Astrocyte (in vitro differentiated cells and primary cell): ENCODE results near the gene SHROOM2. TPM values are rescaled to one million over a fixed set of nuclear protein-coding genes. Genes with fewer than 3 reads are reported as not detected.

ENCODE experiments used
- DNase-seq: peaks from one replicate; pipeline ENCODE4 v3.0.0-alpha.2; 2010; ENCODE audit warnings: low read depth
- FAIRE-seq: peaks from 2 replicates; lab custom pipeline; 2011; peaks lifted over from hg19 to GRCh38; lab: Jason Lieb, UNC
- H2AFZ ChIP-seq: 2 replicates; pipeline ENCODE4 v1.6.0; 2012; ENCODE audit warnings: low read depth, low read length, inconsistent platforms
- H3K27ac ChIP-seq: 2 replicates; pipeline ENCODE4 v1.5.1; 2011; ENCODE audit warnings: low read depth, low read length, inconsistent platforms
- H3K27me3 ChIP-seq: 2 replicates; pipeline ENCODE4 v1.6.0; 2011; ENCODE audit warnings: low read length, inconsistent platforms; ENCODE audit not compliant: insufficient read depth
- H3K36me3 ChIP-seq: 2 replicates; pipeline ENCODE4 v1.5.1; 2011; ENCODE audit warnings: low read length, inconsistent platforms; ENCODE audit not compliant: insufficient read depth
- H3K4me1 ChIP-seq: 2 replicates; pipeline ENCODE4 v1.5.1; 2011; ENCODE audit warnings: low read length, inconsistent platforms; ENCODE audit not compliant: insufficient read depth
- H3K4me2 ChIP-seq: 2 replicates; pipeline ENCODE4 v1.6.0; 2012; ENCODE audit warnings: low read length, inconsistent platforms
- H3K4me3 ChIP-seq: 2 replicates; pipeline ENCODE4 v1.5.1; 2011; ENCODE audit warnings: low read depth, mild to moderate bottlenecking, low read length, inconsistent platforms; ENCODE audit not compliant: insufficient read depth
- H3K79me2 ChIP-seq: 2 replicates; pipeline ENCODE4 v1.6.0; 2012; ENCODE audit warnings: mild to moderate bottlenecking, low read length, inconsistent platforms; ENCODE audit not compliant: insufficient read depth
- H3K9ac ChIP-seq: 2 replicates; pipeline ENCODE4 v1.6.0; 2012; ENCODE audit warnings: mild to moderate bottlenecking, low read length, inconsistent platforms
- H3K9me3 ChIP-seq: 2 replicates; pipeline ENCODE4 v1.5.1; 2012; ENCODE audit warnings: low read depth, mild to moderate bottlenecking, low read length, inconsistent platforms; ENCODE audit not compliant: insufficient read depth
- H4K20me1 ChIP-seq: 2 replicates; pipeline ENCODE4 v1.6.0; 2012; ENCODE audit warnings: low read length, inconsistent platforms; ENCODE audit not compliant: insufficient read depth
- H3K27ac Mint-ChIP-seq: one replicate; pipeline ENCODE4 v1.8.0; 2021; ENCODE audit warnings: mild to moderate bottlenecking, mixed read lengths; ENCODE audit not compliant: unreplicated experiment
- H3K27me3 Mint-ChIP-seq: one replicate; pipeline ENCODE4 v1.8.0; 2021; ENCODE audit warnings: low read depth, mixed read lengths; ENCODE audit not compliant: unreplicated experiment
- H3K36me3 Mint-ChIP-seq: one replicate; pipeline ENCODE4 v1.8.0; 2021; ENCODE audit warnings: low read depth, mixed read lengths; ENCODE audit not compliant: unreplicated experiment
- H3K4me1 Mint-ChIP-seq: one replicate; pipeline ENCODE4 v1.8.0; 2021; ENCODE audit warnings: low read depth, mixed read lengths; ENCODE audit not compliant: unreplicated experiment
- H3K4me3 Mint-ChIP-seq: one replicate; pipeline ENCODE4 v1.8.0; 2021; ENCODE audit warnings: mild to moderate bottlenecking, moderate library complexity, mixed read lengths; ENCODE audit not compliant: unreplicated experiment
- H3K9me3 Mint-ChIP-seq: one replicate; pipeline ENCODE4 v1.8.0; 2021; ENCODE audit warnings: mild to moderate bottlenecking, mixed read lengths; ENCODE audit not compliant: unreplicated experiment
- EZH2 ChIP-seq: IDR thresholded peaks from 2 replicates; pipeline ENCODE4 v1.6.1; 2012; ENCODE audit warnings: mild to moderate bottlenecking, low read length, inconsistent platforms; ENCODE audit not compliant: insufficient read depth
- total RNA-seq: library from RNA; stranded (reverse); gene quantifications from 2 replicates; pipeline ENCODE4 v1.2.1, GENCODE V29; 2021
- TF ChIP-seq, protein P1 (sequence below): IDR thresholded peaks from 2 replicates; pipeline ENCODE4 v1.5.1; 2011; ENCODE audit warnings: low read depth, mild to moderate bottlenecking, inconsistent platforms, low read length, moderate library complexity; ENCODE audit not compliant: insufficient read depth

SHROOM2 gene
- total RNA-seq, 1 donor from 2014 or later, result 15.9 TPM

- Mint-ChIP-seq H3K36me3 (peaks cover 2% of the 10 kb centered on the region), H3K27me3 (no peaks in the 10 kb centered on the region), H3K27ac (no peak overlapping the region), H3K4me1 (peaks cover 6% of the 10 kb centered on the region), H3K4me3 (no peak overlapping the region), H3K9me3 (no peaks in the 10 kb centered on the region)
- no peaks in the 10 kb centered on the region for H3K9me3 ChIP-seq
- no peaks in the 10 kb centered on the region for H4K20me1 ChIP-seq
- no peak overlapping the region for H3K4me2 ChIP-seq
- H3K4me1 ChIP-seq, result no peaks in the 10 kb centered on the region
- FAIRE-seq, result no peak
- H3K27me3 ChIP-seq, result peaks cover 2% of the 10 kb centered on the region
- peak; percentile 28 for DNase-seq
- TF ChIP-seq EZH2, result no peak
- TF ChIP-seq, protein P1, sequence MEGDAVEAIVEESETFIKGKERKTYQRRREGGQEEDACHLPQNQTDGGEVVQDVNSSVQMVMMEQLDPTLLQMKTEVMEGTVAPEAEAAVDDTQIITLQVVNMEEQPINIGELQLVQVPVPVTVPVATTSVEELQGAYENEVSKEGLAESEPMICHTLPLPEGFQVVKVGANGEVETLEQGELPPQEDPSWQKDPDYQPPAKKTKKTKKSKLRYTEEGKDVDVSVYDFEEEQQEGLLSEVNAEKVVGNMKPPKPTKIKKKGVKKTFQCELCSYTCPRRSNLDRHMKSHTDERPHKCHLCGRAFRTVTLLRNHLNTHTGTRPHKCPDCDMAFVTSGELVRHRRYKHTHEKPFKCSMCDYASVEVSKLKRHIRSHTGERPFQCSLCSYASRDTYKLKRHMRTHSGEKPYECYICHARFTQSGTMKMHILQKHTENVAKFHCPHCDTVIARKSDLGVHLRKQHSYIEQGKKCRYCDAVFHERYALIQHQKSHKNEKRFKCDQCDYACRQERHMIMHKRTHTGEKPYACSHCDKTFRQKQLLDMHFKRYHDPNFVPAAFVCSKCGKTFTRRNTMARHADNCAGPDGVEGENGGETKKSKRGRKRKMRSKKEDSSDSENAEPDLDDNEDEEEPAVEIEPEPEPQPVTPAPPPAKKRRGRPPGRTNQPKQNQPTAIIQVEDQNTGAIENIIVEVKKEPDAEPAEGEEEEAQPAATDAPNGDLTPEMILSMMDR, result no peak
- H3K9ac ChIP-seq, result no peak overlapping the region
- no peaks in the 10 kb centered on the region for H3K79me2 ChIP-seq
- H2AFZ ChIP-seq, result no peak overlapping the region
- H3K4me3 ChIP-seq, result no peak overlapping the region
- H3K36me3 ChIP-seq, result no peaks in the 10 kb centered on the region
- no peak overlapping the region for H3K27ac ChIP-seq
Observed at GRCh38 chrX:9874483-9874882, 88.3 kb downstream of the SHROOM2 start.

- H3K27me3 ChIP-seq, result peaks cover 2% of the 10 kb centered on the region
- H3K9me3 ChIP-seq, result no peaks in the 10 kb centered on the region
- no peaks in the 10 kb centered on the region for H3K9me3 Mint-ChIP-seq
- H2AFZ ChIP-seq, result no peak overlapping the region
- H4K20me1 ChIP-seq, result no peaks in the 10 kb centered on the region
- no peak for FAIRE-seq
- no peak overlapping the region for H3K27ac Mint-ChIP-seq
- TF ChIP-seq, protein P1, result no peak
- no peak for TF ChIP-seq EZH2
- no peak overlapping the region for H3K9ac ChIP-seq
- no peaks in the 10 kb centered on the region for H3K36me3 ChIP-seq
- H3K4me2 ChIP-seq, result no peak overlapping the region
- H3K4me1 ChIP-seq, result no peaks in the 10 kb centered on the region
- peaks cover 2% of the 10 kb centered on the region for H3K36me3 Mint-ChIP-seq
- H3K4me1 Mint-ChIP-seq, result peaks cover 6% of the 10 kb centered on the region
- no peaks in the 10 kb centered on the region for H3K27me3 Mint-ChIP-seq
- no peak overlapping the region for H3K4me3 Mint-ChIP-seq
- no peak overlapping the region for H3K4me3 ChIP-seq
- H3K27ac ChIP-seq, result no peak overlapping the region
- DNase-seq, result no peak
- H3K79me2 ChIP-seq, result no peaks in the 10 kb centered on the region
Observed at GRCh38 chrX:9875801-9876200, 89.6 kb downstream of the SHROOM2 start.

DNA sequence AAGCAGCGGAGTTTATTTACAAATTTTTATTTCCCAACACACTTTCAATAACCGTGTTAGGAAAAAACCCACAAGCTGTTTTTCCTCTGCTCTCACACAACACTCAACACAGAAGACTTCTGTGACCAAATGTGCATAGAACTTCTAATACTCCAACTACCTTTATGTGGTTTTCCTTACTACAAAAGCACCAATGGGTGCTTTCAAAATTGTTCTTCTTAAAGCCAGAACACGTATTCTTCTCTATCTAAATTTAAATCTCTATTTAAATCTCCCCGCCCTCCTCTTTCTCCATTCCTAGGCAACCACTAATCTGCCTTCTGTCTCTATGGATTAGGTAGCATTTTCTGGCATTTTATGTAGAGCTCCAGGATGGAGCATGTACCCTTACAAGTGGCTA is 90.0 kb downstream of the SHROOM2 start:
- H3K4me1 Mint-ChIP-seq, result peaks cover 6% of the 10 kb centered on the region
- Histone ChIP-seq H3K27me3 (peaks cover 2% of the 10 kb centered on the region), H3K9ac (no peak overlapping the region), H3K9me3 (no peaks in the 10 kb centered on the region), H3K36me3 (no peaks in the 10 kb centered on the region), H3K4me3 (no peak overlapping the region), H3K27ac (no peak overlapping the region), H3K4me2 (no peak overlapping the region), H4K20me1 (no peaks in the 10 kb centered on the region), H3K4me1 (no peaks in the 10 kb centered on the region), H2AFZ (no peak overlapping the region), H3K79me2 (no peaks in the 10 kb centered on the region)
- H3K36me3 Mint-ChIP-seq, result peaks cover 2% of the 10 kb centered on the region
- DNase-seq, result no peak
- no peak for TF ChIP-seq EZH2
- TF ChIP-seq, protein P1, result no peak
- no peak overlapping the region for H3K4me3 Mint-ChIP-seq
- no peaks in the 10 kb centered on the region for H3K9me3 Mint-ChIP-seq
- H3K27me3 Mint-ChIP-seq, result no peaks in the 10 kb centered on the region
- FAIRE-seq, result no peak
- H3K27ac Mint-ChIP-seq, result no peak overlapping the region
